ENCODE results near the gene SH3TC1.
A peak's percentile ranks its signal among the peaks of the same experiment; 100 is the strongest.

The SH3TC1 gene

DNA sequence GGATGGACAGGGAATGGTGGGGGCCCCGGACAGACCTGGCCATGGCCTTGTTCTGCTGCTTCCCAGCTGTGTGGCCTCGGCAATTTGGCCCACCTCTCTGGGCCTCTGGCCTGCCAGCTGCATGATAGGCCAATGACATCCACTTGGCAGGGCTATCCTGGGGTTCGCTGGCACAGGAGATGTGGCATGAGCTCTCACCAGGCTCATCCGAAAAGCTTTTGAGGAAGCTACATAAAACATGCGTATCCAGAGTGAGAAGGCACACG lies 18.1 kb downstream of the SH3TC1 start:
- DNase-seq, result no peak

- DNase-seq, result no peak
These were observed 18.8 kb downstream of the SH3TC1 start for GRCh38 chr4:8217871-8218270.

- DNase-seq, result no peak
These were observed 19.4 kb downstream of the SH3TC1 start for GRCh38 chr4:8218371-8219031.

- no peak for DNase-seq
These were observed 20.1 kb downstream of the SH3TC1 start for GRCh38 chr4:8219236-8219635.

GRCh38 chr4:8220661-8221450 lies 21.8 kb downstream of the SH3TC1 start:
- no peak for DNase-seq

DNA sequence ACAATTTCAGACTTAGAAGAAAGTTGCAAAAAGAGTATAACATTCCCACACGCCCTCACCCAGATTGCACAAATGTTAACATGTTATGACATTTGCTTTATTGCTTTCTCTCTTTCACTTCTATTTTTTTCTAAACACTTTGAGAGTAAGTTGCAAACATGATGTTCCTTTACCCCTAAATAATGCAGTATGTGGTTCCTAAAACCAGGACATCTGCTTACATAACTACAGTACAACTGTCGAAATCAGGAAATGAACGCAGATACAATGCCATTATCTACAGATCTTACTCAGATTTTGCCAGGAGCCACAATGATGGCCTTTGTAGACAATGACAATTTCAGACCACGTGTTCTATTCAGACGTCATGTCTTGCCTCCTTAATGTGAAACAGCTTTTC lies 22.4 kb downstream of the SH3TC1 start:
- peak; percentile 25 for DNase-seq

- no peak for DNase-seq
These were observed 22.9 kb downstream of the SH3TC1 start for GRCh38 chr4:8221985-8222384.

- DNase-seq, result no peak
These were observed 23.7 kb downstream of the SH3TC1 start for GRCh38 chr4:8222609-8223388.

DNA sequence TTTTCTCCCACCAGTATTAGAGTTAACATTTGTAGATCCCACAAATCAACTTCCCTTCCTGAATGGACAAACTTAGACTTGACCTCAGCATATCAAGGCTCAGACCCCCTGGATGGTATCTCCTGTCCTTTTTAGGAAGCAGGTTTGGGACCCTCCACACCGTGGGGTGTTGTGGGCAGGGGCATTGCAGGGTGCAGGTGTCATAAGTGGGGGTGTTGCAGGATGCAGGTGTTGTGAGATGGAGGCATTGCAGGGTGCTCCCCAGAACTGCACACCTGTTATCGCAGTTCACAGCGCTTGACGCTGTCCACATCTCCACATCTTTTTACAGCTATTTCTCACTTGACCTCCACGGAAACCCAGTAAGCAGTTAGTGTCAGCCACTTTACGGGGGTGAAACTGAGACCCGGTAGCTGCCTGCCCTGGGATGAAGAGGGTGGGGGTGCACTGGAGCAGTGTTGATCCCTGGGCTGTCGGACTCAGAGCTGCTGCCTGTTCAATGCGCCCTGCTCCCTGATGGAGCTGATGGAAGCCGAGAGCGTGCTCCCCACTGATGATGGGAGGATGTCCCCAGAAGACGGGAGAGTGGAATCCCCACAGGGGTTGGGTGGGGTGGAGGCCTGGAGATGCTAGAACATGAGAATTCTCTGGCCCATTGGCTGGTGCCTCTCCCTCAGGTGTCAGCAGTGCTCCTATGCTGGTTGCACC lies 25.3 kb downstream of the SH3TC1 start:
- no peak for DNase-seq

DNA sequence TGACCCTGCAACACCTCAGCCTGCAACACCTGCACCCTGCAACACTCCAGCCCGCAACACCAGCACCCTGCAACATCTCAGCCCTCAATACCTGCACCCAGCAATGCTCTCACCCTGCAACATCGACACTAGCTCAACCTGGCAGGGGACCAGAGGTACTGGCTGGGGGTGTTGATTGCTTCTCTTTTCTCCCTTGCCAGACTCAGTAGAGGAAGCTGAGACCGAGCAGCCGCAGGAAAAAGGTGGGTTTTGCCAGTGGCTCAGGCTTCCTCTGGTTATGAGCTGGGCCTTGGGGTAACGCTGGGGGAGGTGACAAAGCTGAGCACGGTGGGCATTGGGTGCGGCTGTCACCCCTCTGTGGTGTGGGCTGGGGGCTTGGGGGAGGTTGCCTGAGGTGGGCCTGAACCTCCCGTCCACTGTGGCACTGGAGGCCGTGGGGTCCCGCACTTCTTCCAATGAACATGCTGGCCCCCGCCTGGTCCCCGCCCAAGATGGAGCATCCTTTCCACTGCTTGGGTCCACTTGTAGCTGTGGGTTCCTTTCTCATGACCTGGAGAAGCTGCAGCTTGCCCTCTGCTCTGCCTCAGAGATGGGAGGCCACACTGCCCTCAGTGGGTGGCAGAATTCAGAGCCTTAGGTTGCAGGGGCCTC lies 26.0 kb downstream of the SH3TC1 start:
- no peak for DNase-seq

GRCh38 chr4:8225706-8226443 lies 26.8 kb downstream of the SH3TC1 start:
- DNase-seq, result no peak

GRCh38 chr4:8227201-8227770 lies 28.2 kb downstream of the SH3TC1 start:
- no peak for DNase-seq

- no peak for DNase-seq
These were observed 28.8 kb downstream of the SH3TC1 start for GRCh38 chr4:8227771-8228318.

GRCh38 chr4:8228319-8229250 lies 29.5 kb downstream of the SH3TC1 start:
- peak; percentile 76 for DNase-seq

- DNase-seq, result no peak
These were observed 30.4 kb downstream of the SH3TC1 start for GRCh38 chr4:8229331-8229975.

GRCh38 chr4:8230033-8230432 lies 30.9 kb downstream of the SH3TC1 start:
- no peak for DNase-seq

GRCh38 chr4:8230891-8231290 lies 31.8 kb downstream of the SH3TC1 start:
- DNase-seq, result peak; percentile 38

DNA sequence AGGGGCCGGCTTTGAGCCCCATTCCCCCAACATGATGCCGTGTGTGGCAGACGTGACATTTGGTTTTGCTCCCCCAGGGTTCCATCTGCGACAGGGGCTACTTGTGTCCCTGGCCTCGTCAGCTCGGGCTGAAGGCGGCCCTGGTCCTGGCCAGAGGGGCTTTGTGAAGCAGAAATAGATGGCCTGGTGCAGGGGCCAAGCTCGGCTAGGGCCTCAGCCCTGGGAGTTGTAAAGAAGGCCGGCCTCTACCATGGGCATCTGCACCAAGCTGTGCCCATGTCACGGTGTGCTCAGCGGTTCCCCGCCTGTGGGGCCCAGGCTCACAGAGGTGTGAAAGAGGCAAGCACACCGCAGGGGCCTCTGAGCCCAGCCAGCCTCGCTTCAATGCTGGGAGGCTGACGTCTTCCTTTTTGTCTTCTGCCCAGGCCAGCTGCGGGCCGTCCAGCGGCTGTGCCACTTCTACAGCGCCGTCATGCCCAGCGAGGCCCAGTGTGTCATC lies 32.5 kb downstream of the SH3TC1 start:
- DNase-seq, result no peak

DNA sequence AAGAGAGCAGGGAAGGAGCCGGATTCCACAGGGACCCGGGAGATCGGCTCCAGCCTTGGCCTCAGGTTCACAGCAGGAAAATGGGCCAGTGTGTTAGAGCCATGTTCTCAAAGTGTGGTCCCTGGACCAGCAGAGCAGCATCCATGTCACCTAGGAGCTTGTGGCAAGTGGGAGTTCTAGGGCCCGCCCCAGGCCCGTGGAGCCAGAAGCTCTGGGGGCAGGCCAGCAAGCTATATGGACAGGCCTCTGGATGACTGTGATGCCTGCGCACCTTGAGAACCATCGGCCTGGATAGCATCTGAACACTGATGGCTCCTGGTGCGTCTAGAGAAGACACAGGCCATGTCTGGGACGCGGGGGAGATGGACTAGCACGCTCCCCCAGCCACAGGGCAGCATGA lies 33.7 kb downstream of the SH3TC1 start:
- no peak for DNase-seq
